ENCODE measurements around the gene ULK1. TPM values are rescaled to one million over a fixed set of nuclear protein-coding genes. Genes with fewer than 3 reads are reported as not detected.

The ULK1 gene
- total and polyA plus RNA-seq, 2 experiments from 2014 or later = 4.0 to 6.9 TPM

DNA sequence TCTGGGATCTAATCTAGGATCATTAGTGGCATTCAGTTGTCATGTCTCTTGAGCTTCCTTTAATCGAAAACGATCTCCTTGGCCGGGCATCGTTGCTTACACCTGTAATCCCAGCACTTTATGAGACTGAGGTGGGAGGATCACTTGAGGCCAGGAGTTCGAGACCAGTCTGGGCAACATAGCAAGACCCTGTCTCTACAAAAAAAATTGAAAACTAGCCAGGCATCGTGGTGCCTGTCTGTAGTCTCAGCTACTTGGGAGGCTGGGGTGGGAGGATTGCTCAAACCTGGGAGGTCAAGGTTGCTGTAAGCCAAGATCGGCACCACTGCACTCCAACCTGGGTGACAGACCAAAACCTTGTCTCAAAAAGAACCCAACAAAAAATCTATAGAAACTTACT is 43.7 kb downstream of the ULK1 start:
- in situ Hi-C loops (cut with MboI) = no loop called here
- TF ChIP-seq EZH2phosphoT487 (IDR thresholded peaks at IDR 0.05; ENCODE audit: insufficient read depth, low read depth) = no peak
- TF ChIP-seq EZH2 (IDR thresholded peaks at IDR 0.05; ENCODE audit: insufficient read depth, poor library complexity, severe bottlenecking) = no peak
- no peak for DNase-seq
- H3K4me2 ChIP-seq (ENCODE audit: unreplicated experiment) = no peak overlapping the region
- H3K4me3 ChIP-seq = no peak overlapping the region
- H3K9me3 ChIP-seq (ENCODE audit: low read depth) = no peaks in the 10 kb centered on the region
- H3K9ac ChIP-seq = no peak overlapping the region
- H4K20me1 ChIP-seq (ENCODE audit: insufficient read depth) = no peaks in the 10 kb centered on the region
- peaks cover 14% of the 10 kb centered on the region; the same call in 1 of the 2 replicates for H3K36me3 ChIP-seq (ENCODE audit: low read depth)
- no peaks in the 10 kb centered on the region for H3K27me3 ChIP-seq (replicated peaks; ENCODE audit: insufficient read depth)
- H3K27ac ChIP-seq = no peak overlapping the region
- no peaks in the 10 kb centered on the region for H3F3A ChIP-seq (ENCODE audit: insufficient read depth)
- no peaks in the 10 kb centered on the region for H3K4me1 ChIP-seq (ENCODE audit: insufficient read depth)
- H2AFZ ChIP-seq = no peak overlapping the region
- no peaks in the 10 kb centered on the region for H3K9me2 ChIP-seq (ENCODE audit: insufficient read depth)
- 69 to 72% methylated on average over 7 of the region's 7 CpGs for WGBS, 2 experiments (ENCODE audit: low coverage in 1 of 2, low lambda C conversion rate in 2 of 2, missing lambda C conversion rate in 2 of 2)
- peaks cover 8% of the 10 kb centered on the region; the same call in 1 of the 2 replicates for H3K79me2 ChIP-seq (ENCODE audit: insufficient read depth)

DNA sequence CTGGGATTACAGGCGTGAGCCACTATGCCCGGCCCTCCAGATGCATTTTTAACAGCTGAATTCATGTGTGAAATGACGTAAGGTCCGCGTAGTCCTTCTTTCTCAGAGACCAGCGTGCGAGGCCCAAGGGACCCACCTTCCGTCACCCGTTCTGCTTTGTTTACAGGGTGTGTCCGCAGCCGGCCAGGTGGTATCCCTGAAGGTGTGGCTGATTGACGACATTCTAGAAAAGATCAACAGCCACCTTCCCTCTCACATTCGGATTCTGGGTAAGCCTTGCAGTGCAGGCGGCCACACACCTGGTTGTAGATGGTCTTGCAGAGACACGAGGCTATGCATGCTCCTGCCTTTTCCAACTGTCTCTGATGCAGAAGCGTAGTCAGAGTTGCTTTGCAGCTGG is 44.6 kb downstream of the ULK1 start:
- DNase-seq = no peak
- TF ChIP-seq EZH2 (IDR thresholded peaks at IDR 0.05; ENCODE audit: insufficient read depth, poor library complexity, severe bottlenecking) = no peak
- TF ChIP-seq EZH2phosphoT487 (IDR thresholded peaks at IDR 0.05; ENCODE audit: insufficient read depth, low read depth) = no peak
- H3K4me2 ChIP-seq (ENCODE audit: unreplicated experiment) = no peak overlapping the region
- in situ Hi-C loops (cut with MboI) = no loop called here
- H4K20me1 ChIP-seq (ENCODE audit: insufficient read depth) = no peaks in the 10 kb centered on the region
- H3K9me2 ChIP-seq (ENCODE audit: insufficient read depth) = no peaks in the 10 kb centered on the region
- no peaks in the 10 kb centered on the region for H3K9me3 ChIP-seq (ENCODE audit: low read depth)
- 91 to 94% methylated on average over 16 of the region's 16 CpGs for WGBS, 2 experiments (ENCODE audit: low coverage in 1 of 2, low lambda C conversion rate in 2 of 2, missing lambda C conversion rate in 2 of 2)
- H3K4me1 ChIP-seq (ENCODE audit: insufficient read depth) = no peaks in the 10 kb centered on the region
- peaks cover 10% of the 10 kb centered on the region; the same call in 1 of the 2 replicates for H3K36me3 ChIP-seq (ENCODE audit: low read depth)
- H3K27ac ChIP-seq = no peak overlapping the region
- H3K27me3 ChIP-seq (replicated peaks; ENCODE audit: insufficient read depth) = no peaks in the 10 kb centered on the region
- no peak overlapping the region for H3K9ac ChIP-seq
- H3K79me2 ChIP-seq (ENCODE audit: insufficient read depth) = peaks cover under 1% of the 10 kb centered on the region; the same call in 1 of the 2 replicates
- no peak overlapping the region for H2AFZ ChIP-seq
- no peaks in the 10 kb centered on the region for H3F3A ChIP-seq (ENCODE audit: insufficient read depth)
- H3K4me3 ChIP-seq = no peak overlapping the region

DNA sequence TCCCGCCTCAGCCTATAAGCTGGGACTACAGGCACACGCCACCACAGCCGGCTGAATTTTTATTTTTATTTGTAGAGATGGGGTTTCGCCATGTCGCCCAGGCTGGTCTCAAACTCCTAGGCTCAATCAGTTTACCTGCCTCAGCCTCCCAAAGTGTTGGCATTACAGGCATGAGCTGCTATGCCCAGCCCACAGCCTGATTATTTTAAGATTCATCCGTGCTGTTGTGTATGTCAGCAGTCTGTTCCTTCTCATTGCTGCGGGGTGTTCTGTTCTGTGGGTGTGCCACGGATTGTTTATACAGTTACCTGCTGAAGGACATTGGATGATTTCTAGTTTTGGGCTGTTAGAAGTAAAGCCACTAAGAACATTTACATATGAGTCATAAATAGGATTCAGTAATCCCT is 45.7 kb downstream of the ULK1 start:
- H3K4me1 ChIP-seq (ENCODE audit: insufficient read depth) = no peaks in the 10 kb centered on the region
- TF ChIP-seq EZH2 (IDR thresholded peaks at IDR 0.05; ENCODE audit: insufficient read depth, poor library complexity, severe bottlenecking) = no peak
- TF ChIP-seq EZH2phosphoT487 (IDR thresholded peaks at IDR 0.05; ENCODE audit: insufficient read depth, low read depth) = no peak
- no peaks in the 10 kb centered on the region for H3K9me3 ChIP-seq (ENCODE audit: low read depth)
- H3K36me3 ChIP-seq (ENCODE audit: low read depth) = peaks cover 5% of the 10 kb centered on the region; the same call in 1 of the 2 replicates
- no peak overlapping the region for H3K9ac ChIP-seq
- in situ Hi-C loops (cut with MboI) = no loop called here
- H3K79me2 ChIP-seq (ENCODE audit: insufficient read depth) = no peaks in the 10 kb centered on the region
- no peak overlapping the region for H3K4me3 ChIP-seq
- DNase-seq = no peak
- H4K20me1 ChIP-seq (ENCODE audit: insufficient read depth) = no peaks in the 10 kb centered on the region
- WGBS, 2 experiments (ENCODE audit: low coverage in 1 of 2, low lambda C conversion rate in 2 of 2, missing lambda C conversion rate in 2 of 2) = 80 to 90% methylated on average over 8 of the region's 8 CpGs
- no peak overlapping the region for H3K27ac ChIP-seq
- no peaks in the 10 kb centered on the region for H3K9me2 ChIP-seq (ENCODE audit: insufficient read depth)
- no peaks in the 10 kb centered on the region for H3F3A ChIP-seq (ENCODE audit: insufficient read depth)
- no peaks in the 10 kb centered on the region for H3K27me3 ChIP-seq (replicated peaks; ENCODE audit: insufficient read depth)
- no peak overlapping the region for H2AFZ ChIP-seq
- H3K4me2 ChIP-seq (ENCODE audit: unreplicated experiment) = no peak overlapping the region

DNA sequence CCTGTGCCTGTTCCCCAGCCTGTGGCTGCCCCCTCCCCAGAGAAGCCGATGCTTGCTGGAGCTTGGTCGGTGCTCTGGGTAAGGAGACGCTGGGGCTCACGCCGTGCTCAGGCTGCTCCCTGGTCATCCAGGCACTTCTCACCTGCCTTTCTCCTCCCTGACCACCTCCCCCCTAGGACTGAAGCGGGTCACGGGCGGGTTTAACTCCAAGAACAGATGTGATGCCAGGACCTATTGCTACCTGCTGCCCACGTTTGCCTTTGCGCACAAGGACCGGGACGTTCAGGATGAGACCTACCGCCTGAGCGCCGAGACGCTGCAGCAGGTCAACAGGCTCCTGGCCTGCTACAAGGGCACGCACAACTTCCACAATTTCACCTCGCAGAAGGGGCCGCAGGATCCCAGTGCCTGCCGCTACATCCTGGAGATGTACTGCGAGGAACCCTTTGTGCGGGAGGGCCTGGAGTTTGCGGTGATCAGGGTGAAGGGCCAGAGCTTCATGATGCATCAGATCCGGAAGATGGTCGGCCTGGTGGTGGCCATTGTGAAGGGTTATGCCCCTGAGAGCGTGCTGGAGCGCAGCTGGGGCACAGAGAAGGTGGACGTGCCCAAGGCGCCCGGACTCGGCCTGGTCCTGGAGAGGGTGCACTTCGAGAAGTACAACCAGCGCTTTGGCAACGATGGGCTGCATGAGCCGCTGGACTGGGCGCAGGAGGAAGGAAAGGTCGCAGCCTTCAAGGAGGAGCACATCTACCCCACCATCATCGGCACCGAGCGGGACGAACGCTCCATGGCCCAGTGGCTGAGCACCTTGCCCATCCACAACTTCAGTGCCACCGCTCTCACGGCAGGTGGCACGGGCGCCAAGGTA is 46.9 kb downstream of the ULK1 start:
- Histone ChIP-seq H3K79me2 (ENCODE audit: insufficient read depth) (no peaks in the 10 kb centered on the region), H3K27me3 (replicated peaks; ENCODE audit: insufficient read depth) (no peaks in the 10 kb centered on the region), H3K9me2 (ENCODE audit: insufficient read depth) (no peaks in the 10 kb centered on the region), H2AFZ (no peak overlapping the region), H3K27ac (no peak overlapping the region), H4K20me1 (ENCODE audit: insufficient read depth) (no peaks in the 10 kb centered on the region), H3K36me3 (ENCODE audit: low read depth) (peaks cover 5% of the 10 kb centered on the region; the same call in 1 of the 2 replicates), H3K4me3 (no peak overlapping the region), H3F3A (ENCODE audit: insufficient read depth) (0 out of 2 replicates have a peak, but pooled peaks cover 6% of the 10 kb centered on the region), H3K9me3 (ENCODE audit: low read depth) (no peaks in the 10 kb centered on the region), H3K4me1 (ENCODE audit: insufficient read depth) (no peaks in the 10 kb centered on the region), H3K9ac (no peak overlapping the region), H3K4me2 (ENCODE audit: unreplicated experiment) (no peak overlapping the region)
- DNase-seq = no peak
- WGBS, 2 experiments (ENCODE audit: low coverage in 1 of 2, low lambda C conversion rate in 2 of 2, missing lambda C conversion rate in 2 of 2) = 95 to 96% methylated on average over 41 to 46 of the region's 46 CpGs
- in situ Hi-C loops (cut with MboI) = no loop called here
- TF ChIP-seq EZH2 (IDR thresholded peaks at IDR 0.05; ENCODE audit: insufficient read depth, poor library complexity, severe bottlenecking) = no peak
- no peak for TF ChIP-seq EZH2phosphoT487 (IDR thresholded peaks at IDR 0.05; ENCODE audit: insufficient read depth, low read depth)

Data from GM23248 (cell line).